Lung (tissue), 12 donors: Measurements from ENCODE around the gene LIMS2. TPM values are rescaled to one million over a fixed set of nuclear protein-coding genes. Genes with fewer than 3 reads are reported as not detected.

ENCODE experiments used
- ATAC-seq: fragments of 200-7000 bp; cut with Tn5 transposase; one replicate; pipeline ENCODE4 v1.9.1; 2020; ENCODE audit warnings: moderate number of reproducible peaks; ENCODE audit not compliant: insufficient read depth, low FRiP score
- DNase-seq, 3 donors: peaks; one replicate each; pipeline ENCODE4 v3.0.0-alpha.2; 2013 to 2017
- H3K27ac ChIP-seq, 2 donors: one replicate each; pipeline ENCODE4 v1.5.1; 2013; ENCODE audit warnings: mild to moderate bottlenecking in 2 of 2, moderate library complexity in 2 of 2, control low read depth in 1 of 2, inconsistent platforms in 1 of 2, low read depth in 1 of 2, low read length in 1 of 2
- H3K27me3 ChIP-seq, 3 donors: one replicate each; pipeline ENCODE4 v1.5.1; 2013; ENCODE audit warnings: low read length in 2 of 3; ENCODE audit not compliant: control insufficient read depth in 3 of 3, insufficient read depth in 3 of 3
- H3K36me3 ChIP-seq, 4 donors: one replicate each; pipeline ENCODE4 v1.5.1; 2013; ENCODE audit warnings: low read length in 4 of 4, mild to moderate bottlenecking in 1 of 4, moderate library complexity in 1 of 4; ENCODE audit not compliant: control insufficient read depth in 4 of 4, insufficient read depth in 4 of 4
- H3K4me1 ChIP-seq, 5 donors: one replicate each; pipeline ENCODE4 v1.5.1; 2013; ENCODE audit warnings: low read length in 5 of 5, mild to moderate bottlenecking in 2 of 5, moderate library complexity in 1 of 5; ENCODE audit not compliant: control insufficient read depth in 5 of 5, insufficient read depth in 5 of 5
- H3K4me3 ChIP-seq: one replicate; pipeline ENCODE4 v1.5.1; 2013; ENCODE audit warnings: mild to moderate bottlenecking, control low read depth, moderate library complexity
- H3K9ac ChIP-seq, 2 donors: one replicate each; pipeline ENCODE4 v1.5.1; 2013; ENCODE audit warnings: low read length in 2 of 2, control low read depth in 1 of 2; ENCODE audit not compliant: insufficient read depth in 1 of 2
- H3K9me3 ChIP-seq, 4 donors: one replicate each; pipeline ENCODE4 v1.5.1; 2013; ENCODE audit warnings: low read length in 3 of 4, mild to moderate bottlenecking in 1 of 4, moderate library complexity in 1 of 4; ENCODE audit not compliant: control insufficient read depth in 4 of 4, insufficient read depth in 3 of 4
- WGBS, 2 donors: extraction: QIAGEN DNeasy Blood & Tissue Kit; methylation state at CpG; one replicate each; pipeline ENCODE4 v1.1.7; 2013; 5-methylcytosine and 5-hydroxymethylcytosine counted together
- polyA plus RNA-seq, 2 donors: library from polyadenylated mRNA; stranded (reverse); fragments of 200-250 nt; gene quantifications; one replicate each; pipeline ENCODE4 v1.2.1, GENCODE V29; 2013
- total RNA-seq, 2 donors: library from RNA; depleted of rRNA in 1 of 2; stranded (reverse); fragments of >200 nt in 1 of 2; gene quantifications; one replicate each; pipeline ENCODE4 v1.2.1, GENCODE V29; 2014 to 2021
- TF ChIP-seq, protein P1 (sequence below): IDR thresholded peaks from 2 replicates; pipeline ENCODE4 v1.5.1; 2012; ENCODE audit warnings: mild to moderate bottlenecking; ENCODE audit errors: control extremely low read depth, extremely low read depth
- donor health status: control.
- donor health status: control.
- donor health status: Bipolar disorder and iron deficiency.
- donor health status: healthy.
- donor health status: DM: yes; HTN: yes; CAD: no.

The LIMS2 gene
- total and polyA plus RNA-seq, 4 donors, result 22.2 to 138 (median 80.4) TPM

DNA sequence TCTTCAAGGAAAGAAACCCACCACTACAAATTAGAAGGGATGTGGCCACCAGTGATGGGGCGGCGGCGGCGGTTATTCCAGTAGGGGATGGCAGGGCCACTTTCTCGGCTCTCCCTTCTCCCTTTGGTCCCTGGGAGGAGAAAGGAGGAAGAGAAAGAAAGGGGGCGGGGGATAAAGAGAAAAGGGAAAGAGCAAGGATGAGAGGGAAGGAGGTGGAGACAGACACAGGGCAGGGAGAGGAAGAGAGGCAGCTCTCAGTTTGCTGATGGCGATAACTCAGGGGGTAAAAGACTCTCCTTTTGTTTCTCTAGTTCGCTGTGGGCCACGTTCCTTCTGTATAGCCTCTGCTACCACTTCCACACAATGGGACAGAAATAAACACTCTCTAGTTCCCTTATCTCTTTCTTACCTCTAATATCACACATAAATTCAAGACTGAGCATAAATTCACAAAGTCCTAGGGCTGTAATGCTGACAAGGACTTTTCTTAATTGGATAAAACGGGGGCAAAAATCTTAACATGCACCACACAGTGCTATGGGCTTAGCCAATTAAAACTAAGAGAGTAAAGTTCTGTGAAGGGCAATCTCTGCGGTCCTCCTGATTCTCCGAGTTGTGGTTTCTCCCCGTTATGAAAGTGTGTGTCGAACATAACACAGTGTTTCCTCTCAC is 40.6 kb upstream of the LIMS2 start:
- no peak for DNase-seq
- no peaks in the 10 kb centered on the region for H3K27me3 ChIP-seq
- H3K36me3 ChIP-seq, result peaks cover 7 to 23% (median 21%) of the 10 kb centered on the region in 4 donors
- H3K9me3 ChIP-seq, result no peaks in the 10 kb centered on the region
- no peaks in the 10 kb centered on the region for H3K4me1 ChIP-seq
- ATAC-seq, result no peak
- 90 to 91% methylated on average over 14 of the region's 14 CpGs for WGBS, 2 donors
- H3K4me3 ChIP-seq, result no peak overlapping the region
- TF ChIP-seq, protein P1, sequence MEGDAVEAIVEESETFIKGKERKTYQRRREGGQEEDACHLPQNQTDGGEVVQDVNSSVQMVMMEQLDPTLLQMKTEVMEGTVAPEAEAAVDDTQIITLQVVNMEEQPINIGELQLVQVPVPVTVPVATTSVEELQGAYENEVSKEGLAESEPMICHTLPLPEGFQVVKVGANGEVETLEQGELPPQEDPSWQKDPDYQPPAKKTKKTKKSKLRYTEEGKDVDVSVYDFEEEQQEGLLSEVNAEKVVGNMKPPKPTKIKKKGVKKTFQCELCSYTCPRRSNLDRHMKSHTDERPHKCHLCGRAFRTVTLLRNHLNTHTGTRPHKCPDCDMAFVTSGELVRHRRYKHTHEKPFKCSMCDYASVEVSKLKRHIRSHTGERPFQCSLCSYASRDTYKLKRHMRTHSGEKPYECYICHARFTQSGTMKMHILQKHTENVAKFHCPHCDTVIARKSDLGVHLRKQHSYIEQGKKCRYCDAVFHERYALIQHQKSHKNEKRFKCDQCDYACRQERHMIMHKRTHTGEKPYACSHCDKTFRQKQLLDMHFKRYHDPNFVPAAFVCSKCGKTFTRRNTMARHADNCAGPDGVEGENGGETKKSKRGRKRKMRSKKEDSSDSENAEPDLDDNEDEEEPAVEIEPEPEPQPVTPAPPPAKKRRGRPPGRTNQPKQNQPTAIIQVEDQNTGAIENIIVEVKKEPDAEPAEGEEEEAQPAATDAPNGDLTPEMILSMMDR, result no peak
- H3K9ac ChIP-seq, result no peak overlapping the region
- no peak overlapping the region for H3K27ac ChIP-seq

DNA sequence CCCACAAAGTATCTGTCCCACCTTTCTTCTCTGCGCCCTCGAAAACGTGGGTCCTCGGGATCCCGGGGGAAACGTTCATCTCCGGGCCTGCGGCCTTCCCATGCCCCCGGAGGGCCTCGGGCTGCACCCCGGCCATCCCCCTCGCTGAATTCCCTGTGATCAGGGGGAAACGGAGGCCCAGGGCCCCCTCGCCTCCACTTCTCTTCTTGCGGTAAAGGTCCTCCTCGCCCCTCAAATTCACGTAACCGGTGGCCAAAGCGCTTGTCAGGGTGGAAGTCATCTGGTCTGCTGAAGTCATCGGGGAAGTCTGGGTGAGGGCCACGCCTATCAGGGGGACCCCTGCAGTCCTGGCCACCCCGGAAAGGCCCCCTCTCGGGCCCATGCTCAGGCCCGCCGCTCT is 38.2 kb upstream of the LIMS2 start:
- no peak for ATAC-seq
- TF ChIP-seq, protein P1, result no peak
- H3K4me1 ChIP-seq, result peaks cover 0 to 4% (median 0%) of the 10 kb centered on the region in 5 donors
- no peak overlapping the region for H3K9ac ChIP-seq
- peaks cover 5 to 23% (median 12%) of the 10 kb centered on the region in 4 donors for H3K36me3 ChIP-seq
- H3K4me3 ChIP-seq, result no peak overlapping the region
- no peak overlapping the region for H3K27ac ChIP-seq
- no peak for DNase-seq
- H3K9me3 ChIP-seq, result no peaks in the 10 kb centered on the region
- 95 to 96% methylated on average over 25 of the region's 25 CpGs for whole genome bisulfite sequencing, 2 donors
- no peaks in the 10 kb centered on the region for H3K27me3 ChIP-seq

DNA sequence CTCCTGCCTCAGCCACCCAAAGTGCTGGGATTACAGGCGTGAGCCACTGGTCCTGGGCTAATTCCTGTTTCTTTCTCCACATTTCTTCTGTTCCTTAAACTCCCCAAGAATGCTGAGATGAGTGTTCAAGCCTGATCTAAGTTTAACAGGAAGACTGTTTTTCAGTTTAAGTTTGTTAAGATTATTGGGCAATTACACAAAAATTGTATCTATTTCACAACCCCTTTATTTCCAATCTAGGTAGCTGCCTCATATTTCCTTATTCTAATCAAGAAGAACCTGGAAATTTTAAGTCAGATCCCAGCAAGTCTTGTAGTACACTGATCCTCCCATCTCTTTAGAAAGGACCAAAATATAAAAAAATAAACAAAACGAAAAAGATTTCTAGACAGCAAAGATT is 37.7 kb upstream of the LIMS2 start:
- no peak for ATAC-seq
- Histone ChIP-seq H3K4me1 (peaks cover 0 to 10% (median 3%) of the 10 kb centered on the region in 5 donors), H3K4me3 (no peak overlapping the region), H3K27me3 (no peaks in the 10 kb centered on the region), H3K27ac (no peak overlapping the region), H3K36me3 (peaks cover 5 to 29% (median 12%) of the 10 kb centered on the region in 4 donors), H3K9ac (no peak overlapping the region), H3K9me3 (no peaks in the 10 kb centered on the region)
- DNase-seq, result no peak
- WGBS, 2 donors, result 68 to 82% methylated on average over 2 of the region's 2 CpGs
- TF ChIP-seq, protein P1, result no peak

DNA sequence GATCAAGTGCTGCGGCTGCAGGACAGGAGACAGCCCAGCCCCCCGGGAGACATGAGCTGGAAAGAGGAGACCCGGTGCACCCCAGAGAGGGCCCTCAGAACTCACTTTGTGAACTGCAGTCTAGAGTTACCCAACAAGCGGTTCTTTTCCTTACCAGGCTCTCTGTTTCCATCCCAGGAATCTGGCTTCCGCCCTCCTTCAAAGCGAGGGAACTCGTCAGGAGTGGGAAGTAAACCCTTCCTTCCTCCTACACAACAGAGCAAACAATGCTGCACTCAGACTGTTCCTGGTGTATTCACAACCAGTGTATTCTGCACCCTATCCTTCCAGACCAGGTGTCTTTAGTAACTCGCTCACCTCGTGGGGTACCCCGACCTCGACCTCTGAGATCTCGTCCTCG is 34.0 kb upstream of the LIMS2 start:
- Histone ChIP-seq H3K9ac (no peak overlapping the region), H3K4me3 (no peak overlapping the region), H3K9me3 (no peaks in the 10 kb centered on the region), H3K27ac (no peak overlapping the region), H3K27me3 (no peaks in the 10 kb centered on the region), H3K4me1 (peaks cover 4 to 43% (median 27%) of the 10 kb centered on the region in 5 donors), H3K36me3 (peaks cover 5 to 29% (median 9%) of the 10 kb centered on the region in 4 donors)
- DNase-seq (no peak), ATAC-seq (no peak)
- 79 to 84% methylated on average over 13 of the region's 13 CpGs for WGBS, 2 donors
- TF ChIP-seq, protein P1, result no peak
